GM21515 (cell line): ENCODE measurements around the gene KCNIP4.

Experiments
- ATAC-seq: cut with Tn5 transposase; IDR thresholded peaks from one replicate; pipeline ENCODE4 v1.9.1; 2021; ENCODE audit not compliant: unreplicated experiment

The KCNIP4 gene

GRCh38 chr4:21097865-21098264, 850.7 kb downstream of the KCNIP4 start:
- no peak for ATAC-seq

GRCh38 chr4:21097026-21097425, 851.5 kb downstream of the KCNIP4 start:
- ATAC-seq: no peak

- ATAC-seq: no peak
Measured at GRCh38 chr4:21092531-21092930, 856.0 kb downstream of the KCNIP4 start.

GRCh38 chr4:21090094-21090666, 858.4 kb downstream of the KCNIP4 start:
- no peak for ATAC-seq

GRCh38 chr4:21083413-21083812, 865.2 kb downstream of the KCNIP4 start:
- ATAC-seq: no peak

- no peak for ATAC-seq
Measured at GRCh38 chr4:21077967-21078366, 870.6 kb downstream of the KCNIP4 start.

GRCh38 chr4:21067351-21067750, 881.2 kb downstream of the KCNIP4 start:
- no peak for ATAC-seq

GRCh38 chr4:21061902-21062301, 886.7 kb downstream of the KCNIP4 start:
- no peak for ATAC-seq

GRCh38 chr4:21046141-21046540, 902.4 kb downstream of the KCNIP4 start:
- ATAC-seq: no peak

GRCh38 chr4:21045119-21045518, 903.5 kb downstream of the KCNIP4 start:
- no peak for ATAC-seq

GRCh38 chr4:21041708-21042107, 906.9 kb downstream of the KCNIP4 start:
- no peak for ATAC-seq

- ATAC-seq: no peak
Measured at GRCh38 chr4:21034728-21035127, 913.8 kb downstream of the KCNIP4 start.

GRCh38 chr4:21032089-21032645, 916.4 kb downstream of the KCNIP4 start:
- no peak for ATAC-seq

GRCh38 chr4:21018817-21019216, 929.8 kb downstream of the KCNIP4 start:
- ATAC-seq: no peak

GRCh38 chr4:21013501-21013900, 935.1 kb downstream of the KCNIP4 start:
- ATAC-seq: no peak

GRCh38 chr4:21012851-21013331, 935.7 kb downstream of the KCNIP4 start:
- ATAC-seq: no peak

- no peak for ATAC-seq
Measured at GRCh38 chr4:21011106-21011505, 937.5 kb downstream of the KCNIP4 start.

GRCh38 chr4:21009956-21010355, 938.6 kb downstream of the KCNIP4 start:
- ATAC-seq: no peak

GRCh38 chr4:21005647-21006046, 942.9 kb downstream of the KCNIP4 start:
- no peak for ATAC-seq

- no peak for ATAC-seq
Measured at GRCh38 chr4:21002976-21003375, 945.6 kb downstream of the KCNIP4 start.

- ATAC-seq: no peak
Measured at GRCh38 chr4:21002286-21002685, 946.3 kb downstream of the KCNIP4 start.

GRCh38 chr4:21001490-21001889, 947.1 kb downstream of the KCNIP4 start:
- ATAC-seq: no peak

- ATAC-seq: no peak
Measured at GRCh38 chr4:20997886-20998285, 950.7 kb downstream of the KCNIP4 start.
